Measurements from ENCODE around the gene SAA2.
"Not testable (repeated sequence)": the region's sequence is repeated elsewhere in the genome, so short reads cannot be mapped to it uniquely, and the experiment has no call there.

GRCh38 chr11:18246379-18247190 lies 1.9 kb downstream of the SAA2 start:
- not testable (repeated sequence) for TF ChIP-seq CTCF, POLR2A (IDR thresholded peaks at IDR 0.05)
